ENCODE data around the gene ZBTB48.

The ZBTB48 gene

DNA sequence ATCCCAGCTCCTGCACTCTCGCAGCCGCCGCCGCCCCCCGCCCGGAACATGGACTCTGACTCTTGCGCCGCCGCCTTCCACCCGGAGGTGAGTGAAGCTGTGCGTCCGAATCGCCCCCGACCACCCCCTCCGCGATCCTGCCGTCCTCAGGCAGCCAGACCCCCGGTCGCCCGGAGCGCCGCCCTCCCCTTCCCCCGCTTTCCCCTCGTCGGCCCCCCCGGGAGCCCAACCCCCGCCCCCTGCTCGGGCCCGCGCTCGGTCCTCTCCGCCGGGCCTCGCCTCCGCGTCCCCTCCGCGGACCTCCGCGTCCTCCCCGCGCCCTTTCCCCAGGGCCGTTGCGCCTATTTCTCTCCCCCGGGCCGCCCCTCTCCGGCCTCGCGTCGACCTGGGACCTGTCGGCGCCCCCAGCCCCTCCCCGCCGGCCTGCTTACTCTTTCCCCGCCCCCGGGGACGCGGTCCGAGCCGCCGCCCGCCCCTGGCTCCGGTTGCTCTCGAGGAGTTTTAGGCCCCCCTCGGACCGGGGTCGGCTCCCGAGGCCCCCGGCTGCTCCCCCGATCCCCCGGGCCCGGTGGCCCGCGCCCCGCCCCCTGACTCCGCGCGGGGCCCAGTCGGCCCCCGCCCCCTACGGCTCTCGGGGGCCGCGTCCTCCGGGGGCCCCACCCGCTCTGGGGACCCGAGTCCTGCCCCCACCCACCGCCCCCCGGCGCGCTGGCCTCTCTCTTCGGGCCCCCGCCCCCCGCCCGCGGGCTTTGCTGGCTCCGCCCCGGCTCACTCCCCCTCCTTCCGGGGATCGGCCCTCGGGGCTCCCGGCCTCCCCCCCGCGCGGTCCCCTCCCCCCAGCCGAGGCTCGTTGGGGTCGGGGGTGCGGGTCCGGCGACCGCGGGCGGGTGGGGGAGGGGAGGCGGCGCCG, 34.5 kb downstream of the ZBTB48 start:
- DNase-seq, result peak in 2 of 4 experiments; percentile 37 to 48

DNA sequence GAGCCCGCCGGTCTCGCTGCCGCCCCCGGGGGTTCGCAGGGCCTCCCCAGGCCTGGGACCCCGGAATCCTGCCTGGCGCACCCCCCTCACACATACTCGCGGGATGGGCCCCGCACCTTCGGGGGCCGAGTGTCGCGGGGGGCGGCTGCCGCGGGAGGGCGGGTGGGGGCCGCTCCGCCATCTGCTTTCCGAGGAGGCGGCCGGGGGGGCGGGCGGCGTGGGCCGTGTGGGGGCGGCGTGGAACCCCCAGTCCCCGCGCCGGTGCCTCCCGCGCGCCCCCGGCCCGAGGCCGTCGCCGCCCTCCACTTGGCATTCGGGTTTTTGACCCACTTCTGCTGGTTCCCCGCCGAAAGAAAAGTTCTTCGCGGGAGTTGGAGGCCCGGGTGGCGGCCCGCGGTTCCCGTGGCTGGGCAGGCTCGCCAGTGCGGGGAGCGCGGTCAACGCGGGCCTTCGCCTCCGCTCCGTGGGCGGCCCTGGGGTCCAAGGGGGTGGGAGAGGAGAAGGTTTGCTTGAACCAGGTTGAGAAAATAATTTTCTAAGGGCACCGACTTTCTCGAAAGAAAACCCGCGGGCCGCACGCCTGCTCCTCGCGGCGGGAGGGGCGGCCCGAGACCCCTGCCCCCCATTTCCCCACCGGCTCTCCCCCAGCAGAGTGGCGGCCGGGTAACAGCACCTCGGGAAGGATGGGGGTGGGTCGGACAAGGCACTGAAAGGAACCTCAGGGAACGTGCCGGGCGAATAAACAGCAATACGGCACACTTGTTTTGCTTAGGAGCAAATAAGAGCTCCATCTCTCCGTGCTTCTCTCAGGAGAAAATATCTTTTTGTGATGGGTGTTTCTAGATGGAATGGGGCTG, 35.4 kb downstream of the ZBTB48 start:
- DNase-seq, result no peak

DNA sequence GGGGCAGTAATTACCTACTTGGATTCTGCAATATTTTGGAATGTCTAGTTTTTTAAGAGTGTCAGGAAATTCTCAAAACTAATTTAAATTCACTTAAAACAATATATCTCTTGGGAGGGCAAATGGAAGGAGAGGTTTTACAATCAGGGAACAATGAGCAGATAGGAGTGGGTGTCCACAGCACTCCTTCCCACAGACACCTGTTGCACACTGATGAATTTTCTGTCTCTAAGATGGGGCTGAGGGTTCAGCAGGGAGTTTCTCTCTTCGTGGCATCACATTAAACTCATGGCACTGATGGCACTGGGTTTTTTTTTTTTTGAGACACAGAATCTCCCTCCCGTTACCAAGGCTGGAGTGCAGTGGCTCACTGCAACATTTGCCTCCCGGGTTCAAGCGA, 39.3 kb downstream of the ZBTB48 start:
- no peak for DNase-seq

DNA sequence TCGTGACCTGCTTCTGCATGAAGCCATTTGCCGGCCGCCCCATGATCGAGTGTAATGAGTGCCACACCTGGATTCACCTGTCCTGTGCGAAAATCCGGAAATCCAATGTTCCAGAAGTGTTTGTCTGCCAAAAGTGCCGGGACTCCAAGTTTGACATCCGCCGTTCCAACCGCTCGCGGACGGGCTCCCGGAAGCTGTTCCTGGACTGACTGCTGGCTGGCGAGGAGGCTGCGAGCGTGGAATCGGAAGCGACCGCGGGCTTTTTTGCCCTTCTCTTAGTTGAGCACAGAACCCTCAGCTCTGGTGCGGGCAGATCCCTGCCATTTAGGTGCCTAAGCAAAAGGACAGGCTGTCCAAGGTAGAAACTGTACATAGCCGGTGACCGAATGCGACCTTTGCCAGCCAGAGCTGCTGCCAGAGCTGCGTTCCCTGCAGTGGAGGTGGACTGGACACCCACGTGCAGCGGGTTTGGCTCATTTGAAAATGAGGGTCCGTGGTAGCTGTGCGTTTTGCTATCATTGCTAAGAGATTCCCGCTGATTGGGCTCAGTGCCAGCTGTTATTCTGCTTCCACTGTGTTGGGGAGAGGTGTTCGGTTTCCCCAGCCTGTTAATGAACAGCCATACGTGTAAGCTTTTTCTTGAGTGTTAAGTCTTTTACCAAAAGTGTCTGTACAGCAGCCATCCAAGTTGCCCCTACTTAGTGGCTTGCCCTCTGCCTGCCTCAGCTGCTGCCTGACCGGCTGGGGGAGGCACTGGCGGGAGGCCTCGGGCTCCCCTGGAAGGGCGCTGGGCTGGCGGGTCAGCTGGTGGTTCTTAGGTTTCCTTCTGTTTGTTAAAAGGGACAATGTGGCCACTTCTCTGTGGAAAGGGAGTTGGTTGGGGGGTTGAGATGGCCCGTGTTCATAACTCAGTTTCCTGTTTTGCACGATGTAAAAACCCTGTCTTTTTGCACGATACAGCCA, 41.9 kb downstream of the ZBTB48 start:
- no peak for DNase-seq

DNA sequence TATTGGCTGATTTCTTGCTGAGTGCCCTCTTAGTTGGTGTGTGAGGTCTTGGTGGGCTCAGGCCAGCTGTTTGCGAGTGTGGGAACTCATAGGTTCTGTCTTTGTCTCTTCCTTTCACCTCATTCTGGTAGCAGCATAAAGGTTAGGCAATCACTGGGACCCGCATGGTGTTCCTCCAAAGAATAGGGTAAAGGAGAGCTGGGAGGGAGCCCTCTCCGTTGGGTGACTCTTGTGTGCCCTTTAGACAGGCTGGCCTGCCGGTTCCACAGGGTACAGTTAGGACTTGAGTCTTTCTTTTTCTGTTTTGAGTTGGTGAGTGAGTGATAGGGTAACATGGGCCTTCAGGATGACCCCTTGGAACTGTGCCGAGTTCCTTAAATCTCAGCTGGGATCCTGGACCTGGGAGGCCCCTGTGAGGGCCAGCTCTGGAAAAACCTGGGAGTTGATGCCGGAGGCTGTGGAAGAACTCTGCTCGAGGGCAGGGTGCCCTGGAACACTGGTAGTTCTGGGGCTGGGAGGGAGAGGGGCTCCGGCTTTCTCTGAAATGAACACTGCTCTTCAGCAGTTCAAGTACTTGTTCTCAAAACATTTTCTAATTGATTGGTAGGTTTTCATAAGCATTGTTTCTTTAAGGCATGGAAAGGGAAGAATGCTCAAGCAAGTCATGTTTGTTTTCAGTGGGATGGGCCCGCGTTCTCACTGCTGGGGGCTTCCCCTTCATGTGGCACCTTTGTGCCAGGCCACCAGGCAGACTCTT, 42.8 kb downstream of the ZBTB48 start:
- no peak for DNase-seq

DNA sequence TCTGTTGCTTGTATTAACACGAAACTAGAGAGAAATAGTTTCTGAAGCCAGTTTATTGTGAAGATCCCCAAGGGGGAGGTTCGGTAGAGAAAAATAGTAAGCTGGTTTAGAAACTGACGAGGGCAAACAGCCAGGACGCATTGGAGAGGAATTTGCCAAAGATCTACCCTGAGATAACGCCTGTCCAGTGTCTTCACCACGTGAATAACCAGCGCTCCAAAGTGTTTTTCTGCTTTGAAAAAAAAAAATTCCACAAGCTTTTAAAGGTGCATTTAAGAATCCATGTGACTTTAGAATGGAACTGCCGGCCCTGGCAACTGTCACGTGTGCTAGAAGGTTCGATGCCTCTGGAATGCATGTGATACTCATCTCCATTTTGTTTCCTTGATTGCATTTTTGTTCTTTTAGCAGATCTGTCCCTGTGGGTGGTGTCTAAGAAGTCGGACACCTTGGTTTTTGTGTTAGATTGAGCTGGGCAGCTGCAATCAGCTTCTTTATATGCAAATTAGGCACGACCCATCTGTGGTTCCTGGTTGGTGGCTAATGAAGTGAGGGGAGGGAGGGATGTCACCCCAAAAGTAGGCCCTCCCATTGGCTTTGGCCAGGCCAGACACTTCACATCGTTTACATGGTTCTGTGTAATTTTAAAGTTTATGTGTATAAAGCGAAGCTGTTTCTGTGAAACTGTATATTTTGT, 43.6 kb downstream of the ZBTB48 start:
- DNase-seq, result no peak

DNA sequence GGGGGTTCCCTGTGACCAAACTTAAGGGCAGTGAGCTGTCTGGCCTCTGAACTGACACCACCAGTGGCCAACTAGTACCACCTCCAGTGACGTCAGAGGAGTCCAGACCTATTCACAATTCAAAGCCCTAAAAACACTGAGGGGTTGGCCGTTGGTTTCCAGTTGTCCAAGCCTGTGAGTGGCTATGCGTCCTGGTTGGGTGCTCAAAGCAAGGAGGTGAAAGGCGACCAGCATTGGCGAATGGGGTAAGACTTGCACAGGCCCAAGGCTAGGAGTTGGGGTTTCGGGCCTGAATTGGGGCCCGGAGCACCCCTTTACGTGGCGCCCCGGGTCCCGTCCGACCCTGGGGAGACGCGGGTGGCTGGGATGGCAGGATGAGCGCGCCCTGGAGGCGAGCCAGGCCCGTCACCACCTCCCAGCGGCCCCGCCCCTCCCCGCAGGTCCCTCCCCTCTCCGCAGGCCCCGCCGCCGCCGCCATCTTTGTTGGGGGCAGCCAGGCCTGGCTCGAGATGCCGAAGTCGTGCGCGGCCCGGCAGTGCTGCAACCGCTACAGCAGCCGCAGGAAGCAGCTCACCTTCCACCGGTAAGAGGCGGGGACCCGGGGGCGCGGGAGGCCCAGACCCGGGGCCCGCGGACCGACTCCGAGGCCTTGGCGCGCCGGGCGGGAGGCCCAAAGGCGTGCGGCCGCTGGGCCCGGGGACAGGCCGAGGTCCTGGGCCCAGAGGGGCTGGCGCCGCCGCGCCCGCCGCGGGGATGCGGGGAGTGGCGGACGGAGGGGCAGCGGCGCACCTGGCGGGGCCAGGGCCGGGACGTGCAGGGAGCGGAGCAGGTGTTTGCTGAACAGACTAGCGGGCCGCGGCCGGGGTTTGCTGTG, 45.2 kb downstream of the ZBTB48 start, which contains the start of gene THAP3:
Gene THAP3, plus strand, starts transcription at position 159 of the 874 bp plus-strand sequence. Its CDS starts 351 bp downstream, at position 510.
- DNase-seq, result peak; percentile 71 to 86 (median 78)

DNA sequence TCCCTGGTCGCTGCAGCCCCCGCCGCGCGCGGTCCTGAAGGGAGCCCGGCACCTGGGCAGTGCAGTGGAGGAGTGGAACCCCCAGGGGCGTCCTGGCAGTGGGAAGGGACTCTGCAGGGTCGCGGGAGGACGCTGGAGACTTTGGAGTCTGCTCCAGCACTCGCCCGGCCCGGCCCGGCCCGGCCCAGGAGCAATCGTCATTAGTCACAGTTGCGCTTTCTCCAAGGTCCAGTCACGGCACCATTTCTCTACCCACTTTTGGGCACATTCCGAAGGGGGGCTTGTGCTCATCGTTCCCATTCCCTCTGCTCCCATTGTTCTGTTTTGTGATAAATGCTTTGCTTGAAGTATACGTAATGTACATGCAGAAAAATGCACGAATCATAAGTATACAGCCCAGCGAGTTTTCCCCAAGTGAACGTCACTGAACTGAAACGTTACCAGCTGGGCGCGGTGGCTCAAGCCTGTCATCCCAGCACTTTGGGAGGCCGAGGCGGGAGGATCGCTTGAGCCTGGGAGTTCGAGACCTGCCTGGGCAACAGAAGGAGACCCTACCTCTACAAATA, 45.9 kb downstream of the ZBTB48 start:
- DNase-seq, result no peak

DNA sequence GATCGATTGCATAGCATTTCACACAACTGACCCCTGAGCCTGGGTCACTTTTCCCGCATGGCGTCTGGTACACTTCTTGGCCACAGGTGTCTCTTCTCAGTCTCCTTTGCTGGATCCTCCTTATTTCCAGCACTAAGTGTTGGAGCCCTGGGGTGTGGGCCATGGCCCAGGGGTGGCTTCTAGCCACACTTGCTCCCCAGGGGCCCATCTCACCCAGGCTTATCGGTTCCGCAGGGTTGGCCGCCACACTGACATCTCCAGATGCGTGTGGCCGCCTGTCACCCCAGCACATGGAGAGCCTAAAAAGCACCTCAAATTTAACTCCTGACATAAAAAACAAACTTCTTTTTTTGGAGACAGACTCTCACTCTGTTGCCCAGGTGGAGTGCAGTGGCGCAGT, 47.2 kb downstream of the ZBTB48 start:
- DNase-seq, result no peak

DNA sequence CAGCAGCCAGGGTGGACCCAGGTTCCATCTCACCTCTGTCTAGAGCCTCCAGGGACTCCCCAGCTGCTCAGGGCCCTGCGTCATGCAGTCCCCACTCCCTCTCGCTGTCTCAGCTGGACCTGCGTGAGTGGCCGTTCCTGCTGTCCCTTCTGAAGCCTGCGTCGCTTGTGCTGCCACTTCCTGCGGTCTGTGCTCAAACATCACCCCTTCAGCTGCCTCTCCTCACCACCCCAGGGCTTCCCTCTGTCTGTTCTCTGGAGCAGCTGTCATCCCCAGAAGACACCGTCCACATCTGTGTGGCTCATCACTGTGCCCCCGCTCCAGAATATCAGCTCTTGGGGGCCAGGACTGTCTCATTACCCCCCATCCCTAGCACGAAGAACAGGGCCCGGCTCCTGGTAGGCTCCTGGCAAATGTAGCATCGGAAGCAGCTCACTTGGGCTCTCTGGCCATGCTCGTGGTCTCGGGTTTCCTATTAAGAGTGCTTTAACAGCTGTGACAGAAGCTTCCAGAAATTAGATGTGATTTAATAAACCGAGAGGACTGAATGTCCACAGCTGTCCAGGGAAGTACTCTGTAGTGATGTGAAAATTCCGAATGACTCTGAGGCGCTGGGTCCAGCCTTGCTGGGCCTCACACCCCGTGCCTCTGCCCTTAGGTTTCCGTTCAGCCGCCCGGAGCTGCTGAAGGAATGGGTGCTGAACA, 48.2 kb downstream of the ZBTB48 start:
- no peak for DNase-seq

DNA sequence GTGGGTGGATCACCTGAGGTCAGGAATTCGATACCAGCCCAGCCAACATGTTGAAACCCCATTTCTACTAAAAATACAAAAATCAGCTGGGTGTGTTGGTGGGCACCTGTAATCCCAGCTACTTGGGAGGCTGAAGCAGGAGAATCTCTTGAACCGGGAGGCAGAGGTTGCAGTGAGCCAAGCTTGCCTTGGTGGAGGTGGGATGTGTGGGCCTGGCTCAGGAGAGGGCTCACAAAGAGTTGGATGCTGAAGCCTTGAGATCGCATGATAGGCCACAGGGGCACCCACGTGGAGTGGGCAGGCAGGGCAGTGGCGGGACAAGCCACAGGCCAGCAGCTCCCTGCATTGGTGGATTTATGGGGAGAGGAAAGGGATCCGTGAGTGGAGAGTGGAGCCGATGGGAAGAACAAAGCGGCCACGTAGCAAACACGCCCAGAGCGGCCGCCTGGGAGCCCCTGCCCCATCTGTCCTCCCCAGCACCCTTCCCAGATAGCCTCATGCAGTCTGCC, 49.2 kb downstream of the ZBTB48 start:
- DNase-seq, result no peak

DNA sequence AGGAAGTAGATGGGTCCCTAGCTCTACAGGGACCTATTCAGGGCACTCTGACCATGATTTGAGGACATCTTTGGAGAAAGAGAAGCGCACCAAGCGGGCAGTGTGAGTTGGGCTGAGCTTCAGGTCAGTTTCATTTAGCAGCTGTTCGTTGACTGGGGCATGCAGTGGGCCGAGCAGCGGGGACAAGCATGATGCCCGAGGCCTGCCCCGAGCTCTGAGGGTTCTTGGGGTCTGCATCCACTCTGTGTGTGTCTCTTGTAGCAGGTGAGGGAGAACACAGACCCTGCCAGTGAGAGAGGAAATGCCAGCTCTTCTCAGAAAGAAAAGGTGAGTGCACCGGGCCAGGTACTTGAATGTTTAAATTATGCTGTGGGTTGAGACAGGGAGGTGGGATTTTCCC, 50.2 kb downstream of the ZBTB48 start:
- no peak for DNase-seq

DNA sequence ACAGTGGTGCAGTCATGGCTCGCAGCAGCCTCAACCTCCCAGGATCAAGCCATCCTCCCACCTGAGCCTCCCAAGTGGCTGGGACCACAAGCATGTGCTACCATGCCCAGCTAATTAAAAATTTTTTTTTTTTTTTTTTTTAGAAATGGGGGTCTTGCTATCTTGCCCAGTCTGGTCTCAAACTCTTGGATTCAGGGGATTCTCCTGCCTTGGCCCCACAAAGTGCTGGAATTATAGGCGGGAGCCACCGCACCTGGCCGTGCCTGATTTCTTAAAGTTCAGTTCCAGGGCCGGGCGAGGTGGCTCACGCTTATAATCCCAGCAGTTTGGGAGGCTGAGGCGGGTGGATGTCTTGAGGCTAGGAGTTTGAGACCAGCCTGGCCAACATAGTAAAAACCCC, 51.3 kb downstream of the ZBTB48 start:
- DNase-seq, result no peak

DNA sequence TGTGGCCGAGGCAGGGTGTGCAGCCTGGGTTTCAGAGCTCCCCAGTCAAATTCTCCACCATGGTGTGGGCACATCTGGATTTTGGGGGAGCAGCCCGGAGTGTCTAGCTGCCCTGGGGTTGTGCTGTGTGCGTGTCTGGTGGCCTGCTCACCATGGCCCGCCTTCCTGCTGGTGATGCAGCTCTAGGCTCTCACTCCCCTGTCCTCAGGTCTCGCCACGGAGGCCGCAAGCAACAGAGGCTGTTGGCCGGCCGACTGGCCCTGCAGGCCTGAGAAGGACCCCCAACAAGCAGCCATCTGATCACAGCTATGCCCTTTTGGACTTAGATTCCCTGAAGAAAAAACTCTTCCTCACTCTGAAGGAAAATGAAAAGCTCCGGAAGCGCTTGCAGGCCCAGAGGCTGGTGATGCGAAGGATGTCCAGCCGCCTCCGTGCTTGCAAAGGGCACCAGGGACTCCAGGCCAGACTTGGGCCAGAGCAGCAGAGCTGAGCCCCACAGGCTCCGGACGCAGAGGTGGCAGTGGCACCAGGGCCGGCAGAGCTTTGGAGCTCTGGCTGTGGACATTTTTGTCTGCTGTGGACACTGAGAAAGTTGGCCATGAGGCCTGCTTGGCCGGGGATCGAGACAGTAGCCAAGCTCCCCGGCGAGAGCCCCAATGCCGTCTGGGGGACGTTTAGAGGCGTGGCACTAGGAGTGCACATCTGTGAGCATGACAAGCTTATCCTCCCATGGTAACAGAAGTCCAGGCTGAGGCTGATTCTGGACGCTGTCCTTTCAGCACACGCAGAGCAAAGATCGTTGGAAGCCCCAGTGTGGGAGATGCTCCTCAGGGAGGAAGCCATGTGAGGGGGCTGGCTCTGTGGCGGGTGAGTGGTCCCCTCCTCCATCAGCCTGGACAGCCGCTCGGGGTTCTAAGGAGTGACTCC, 53.1 kb downstream of the ZBTB48 start:
- DNase-seq, result no peak

DNA sequence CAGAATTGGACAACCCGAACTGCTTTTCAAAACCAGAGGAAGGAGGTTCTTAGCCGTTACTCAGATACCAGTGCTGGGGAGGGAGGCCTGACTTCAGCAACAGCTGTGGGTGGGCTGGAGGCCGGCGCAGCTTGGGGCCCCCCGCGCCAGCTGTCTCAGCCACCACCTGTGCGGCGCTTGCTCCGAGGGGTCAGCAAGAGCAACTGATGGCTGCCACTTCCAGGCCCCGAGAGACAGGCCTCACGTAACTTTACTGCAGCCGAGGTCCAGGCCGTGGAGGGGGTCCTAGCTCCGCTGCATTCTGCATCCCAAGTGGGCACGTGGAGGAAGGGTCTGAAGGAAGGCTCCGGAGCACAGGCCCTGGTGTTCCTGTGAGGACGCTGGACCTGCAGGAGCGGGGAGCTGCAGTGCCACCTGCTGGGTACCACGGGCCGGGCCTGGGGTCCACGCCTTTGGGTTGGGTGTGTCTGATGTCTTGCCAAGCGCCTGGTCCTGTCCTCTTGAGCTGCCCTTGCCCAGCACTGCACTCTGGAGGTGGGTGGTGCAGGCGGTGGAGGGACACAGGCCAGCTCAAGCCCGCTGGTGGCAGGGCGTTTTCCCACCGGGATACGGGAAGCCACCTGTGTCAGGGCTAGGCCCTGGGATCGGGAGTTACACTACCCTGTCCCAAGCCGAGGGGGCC, 54.7 kb downstream of the ZBTB48 start:
- DNase-seq, result peak in 3 of 4 experiments; percentile 11 to 31 (median 26)

DNA sequence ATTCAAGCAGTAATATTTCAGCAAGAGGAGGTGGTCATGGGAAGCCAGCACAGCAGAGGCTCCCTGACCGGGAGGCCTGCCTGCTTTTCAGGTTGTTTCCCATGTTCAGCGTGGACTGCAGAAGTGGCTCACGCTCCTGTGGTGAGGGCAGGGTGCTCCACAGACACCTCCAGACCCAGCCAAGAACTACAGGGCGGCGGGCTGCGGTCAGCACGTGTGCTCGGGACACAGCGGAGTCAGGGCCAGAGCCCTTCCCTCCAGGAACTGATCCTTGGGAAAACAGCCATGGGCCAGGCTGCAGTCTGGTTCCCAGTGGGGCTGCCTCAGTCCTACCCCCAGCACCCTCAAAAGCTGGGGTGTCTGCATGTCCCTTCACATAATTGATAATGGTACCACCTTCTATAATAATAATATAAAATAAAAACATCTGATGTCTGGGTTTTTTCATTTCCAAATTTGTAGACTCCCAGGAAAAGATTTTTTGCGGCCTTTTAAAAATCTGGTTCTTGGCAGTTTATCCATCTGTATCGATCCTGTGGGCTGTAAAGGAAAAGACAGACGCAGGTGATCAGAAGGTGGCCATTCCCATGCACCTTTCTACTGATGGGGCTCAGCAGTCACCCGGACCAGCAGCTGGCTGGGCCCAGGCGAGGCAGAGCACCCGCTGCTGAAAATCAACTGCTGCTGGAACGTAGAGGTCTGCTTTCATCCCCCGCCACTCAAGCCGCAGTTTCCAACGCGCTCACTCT, 55.5 kb downstream of the ZBTB48 start:
- no peak for DNase-seq

Measured in activated naive CD4-positive, alpha-beta T cell (primary cell).